ENCODE measurements around the gene WNT7B.
"Not testable (repeated sequence)": the region's sequence is repeated elsewhere in the genome, so short reads cannot be mapped to it uniquely, and the experiment has no call there.

The WNT7B gene

GRCh38 chr22:46008836-46009596 lies 32.1 kb upstream of the WNT7B start:
- no peak for TF ChIP-seq CTCF (IDR thresholded peaks at IDR 0.05; ENCODE audit: extremely low read depth, insufficient read depth, missing control alignments)
- no peak for DNase-seq (ENCODE audit: low spot score)
- in situ Hi-C loops (cut with MboI; ENCODE audit: low pct_unique_long_range_greater_than_20kb, low sequenced_read_pairs, unreplicated experiment), result loop anchor here (5.0 kb wide), 1 partner anchor 108 kb away; no protein-coding TSS in a partner anchor

- DNase-seq (ENCODE audit: low spot score), result no peak
- no peak for TF ChIP-seq CTCF (IDR thresholded peaks at IDR 0.05; ENCODE audit: extremely low read depth, insufficient read depth, missing control alignments)
- in situ Hi-C loops (cut with MboI; ENCODE audit: low pct_unique_long_range_greater_than_20kb, low sequenced_read_pairs, unreplicated experiment), result loop anchor here (5.0 kb wide), 1 partner anchor 109 kb away; no protein-coding TSS in a partner anchor
Measured at GRCh38 chr22:46008291-46008690, 31.3 kb upstream of the WNT7B start.

- DNase-seq (ENCODE audit: low spot score), result no peak
- in situ Hi-C loops (cut with MboI; ENCODE audit: low pct_unique_long_range_greater_than_20kb, low sequenced_read_pairs, unreplicated experiment), result loop anchor here (5.0 kb wide), 1 partner anchor 109 kb away; no protein-coding TSS in a partner anchor
- no peak for TF ChIP-seq CTCF (IDR thresholded peaks at IDR 0.05; ENCODE audit: extremely low read depth, insufficient read depth, missing control alignments)
Measured at GRCh38 chr22:46007848-46008261, 30.9 kb upstream of the WNT7B start.

GRCh38 chr22:46007003-46007847 lies 30.3 kb upstream of the WNT7B start:
- no peak for TF ChIP-seq CTCF (IDR thresholded peaks at IDR 0.05; ENCODE audit: extremely low read depth, insufficient read depth, missing control alignments)
- in situ Hi-C loops (cut with MboI; ENCODE audit: low pct_unique_long_range_greater_than_20kb, low sequenced_read_pairs, unreplicated experiment), result loop anchor here (5.0 kb wide), 1 partner anchor 110 kb away; no protein-coding TSS in a partner anchor
- no peak for DNase-seq (ENCODE audit: low spot score)

GRCh38 chr22:46006379-46007002 lies 29.5 kb upstream of the WNT7B start:
- DNase-seq (ENCODE audit: low spot score), result peak; percentile 96
- peak; percentile 96 for TF ChIP-seq CTCF (IDR thresholded peaks at IDR 0.05; ENCODE audit: extremely low read depth, insufficient read depth, missing control alignments)
- in situ Hi-C loops (cut with MboI; ENCODE audit: low pct_unique_long_range_greater_than_20kb, low sequenced_read_pairs, unreplicated experiment), result loop anchor here (5.0 kb wide), 1 partner anchor 111 kb away; no protein-coding TSS in a partner anchor

- in situ Hi-C loops (cut with MboI; ENCODE audit: low pct_unique_long_range_greater_than_20kb, low sequenced_read_pairs, unreplicated experiment), result loop anchor here (5.0 kb wide), 1 partner anchor 112 kb away; no protein-coding TSS in a partner anchor
- DNase-seq (ENCODE audit: low spot score), result not testable (repeated sequence)
Measured at GRCh38 chr22:46005116-46005705, 28.2 kb upstream of the WNT7B start.

Data from GM13977 (cell line).